GM23338 (cell line): ENCODE data around the gene GJC1. TPM values are rescaled to one million over a fixed set of nuclear protein-coding genes. Genes with fewer than 3 reads are reported as not detected.

Experiments used
- ATAC-seq: fragments of 200-7000 bp; cut with Tn5 transposase; 3 replicates; pipeline ENCODE4 v1.9.1; 2020
- DNase-seq: peaks from one replicate; pipeline ENCODE4 v3.0.0-alpha.2; 2015; ENCODE audit warnings: low spot score
- H2AFZ ChIP-seq: fragments of 200-600 bp; sonication (generic); 2 replicates; pipeline ENCODE4 v1.8.0; 2016; ENCODE audit warnings: antibody characterized with exemption, mild to moderate bottlenecking, moderate library complexity
- H3F3A ChIP-seq: fragments of 200-600 bp; sonication (generic); replicated peaks from 2 replicates; pipeline ENCODE4 v1.8.0; 2017; ENCODE audit warnings: antibody characterized with exemption, mixed run types, low read depth
- H3K27ac ChIP-seq: fragments of 200-600 bp; sonication (generic); 2 replicates; pipeline ENCODE4 v1.6.1; 2016; ENCODE audit warnings: low read depth
- H3K27me3 ChIP-seq: fragments of 200-600 bp; sonication (generic); 2 replicates; pipeline ENCODE4 v1.8.0; 2016; ENCODE audit warnings: mild to moderate bottlenecking, mixed run types, moderate library complexity; ENCODE audit not compliant: insufficient read depth
- H3K36me3 ChIP-seq: fragments of 200-600 bp; sonication (generic); 2 replicates; pipeline ENCODE4 v1.8.0; 2016; ENCODE audit warnings: mild to moderate bottlenecking; ENCODE audit not compliant: insufficient read depth
- H3K4me1 ChIP-seq: fragments of 200-600 bp; sonication (generic); 2 replicates; pipeline ENCODE4 v1.8.0; 2016; ENCODE audit warnings: mild to moderate bottlenecking, moderate library complexity; ENCODE audit not compliant: insufficient read depth
- H3K4me2 ChIP-seq: fragments of 200-600 bp; sonication (generic); 2 replicates; pipeline ENCODE4 v1.7.1; 2017; ENCODE audit warnings: mixed run types
- H3K4me3 ChIP-seq: fragments of 200-600 bp; sonication (generic); 2 replicates; pipeline ENCODE4 v1.6.1; 2016; ENCODE audit warnings: mixed run types
- H3K79me2 ChIP-seq: fragments of 200-600 bp; sonication (generic); replicated peaks from 2 replicates; pipeline ENCODE4 v1.8.0; 2017; ENCODE audit warnings: mild to moderate bottlenecking; ENCODE audit not compliant: insufficient read depth
- H3K9me2 ChIP-seq: fragments of 200-600 bp; sonication (generic); 2 replicates; pipeline ENCODE4 v1.8.0; 2017; ENCODE audit not compliant: insufficient read depth
- H4K20me1 ChIP-seq: fragments of 200-600 bp; sonication (generic); replicated peaks from 2 replicates; pipeline ENCODE4 v1.8.0; 2017; ENCODE audit warnings: mild to moderate bottlenecking; ENCODE audit not compliant: insufficient read depth
- H3K27ac Mint-ChIP-seq: 2 replicates; pipeline ENCODE4 v1.8.0; 2020; ENCODE audit warnings: inconsistent platforms, mild to moderate bottlenecking, moderate library complexity, mixed read lengths
- H3K27me3 Mint-ChIP-seq: 3 replicates; pipeline ENCODE4 v1.8.0; 2022; ENCODE audit warnings: low read depth, mild to moderate bottlenecking, moderate library complexity, mixed read lengths, inconsistent platforms; ENCODE audit not compliant: insufficient read depth, poor library complexity
- H3K36me3 Mint-ChIP-seq: 3 replicates; pipeline ENCODE4 v1.8.0; 2021; ENCODE audit warnings: low read depth, mild to moderate bottlenecking, inconsistent platforms, moderate library complexity, mixed read lengths
- H3K4me1 Mint-ChIP-seq: 3 replicates; pipeline ENCODE4 v1.8.0; 2020; ENCODE audit warnings: mild to moderate bottlenecking, inconsistent platforms, mixed read lengths
- H3K4me3 Mint-ChIP-seq: 3 replicates; pipeline ENCODE4 v1.8.0; 2021; ENCODE audit warnings: moderate library complexity, mild to moderate bottlenecking, inconsistent platforms, mixed read lengths
- H3K9me3 Mint-ChIP-seq: 3 replicates; pipeline ENCODE4 v1.8.0; 2020; ENCODE audit warnings: moderate library complexity, mild to moderate bottlenecking, inconsistent platforms, mixed read lengths
- CREB1 ChIP-seq: fragments of 250-450 bp; sonication (Bioruptor Pico); IDR thresholded peaks from 2 replicates; pipeline ENCODE4 v1.5.0; 2020; ENCODE audit warnings: low read depth, mild to moderate bottlenecking, moderate library complexity
- EZH2phosphoT487 ChIP-seq: fragments of 200-600 bp; sonication (generic); IDR thresholded peaks from one replicate; pipeline ENCODE4 v1.8.1; 2018; ENCODE audit warnings: antibody characterized with exemption; ENCODE audit not compliant: unreplicated experiment
- JUNB ChIP-seq: IDR thresholded peaks from one replicate; pipeline ENCODE4 v1.6.1; 2016; ENCODE audit warnings: antibody characterized with exemption; ENCODE audit not compliant: unreplicated experiment
- NANOG ChIP-seq: IDR thresholded peaks from 2 replicates; pipeline ENCODE4 v1.6.1; 2016; ENCODE audit warnings: antibody characterized with exemption, borderline replicate concordance
- POLR2AphosphoS5 ChIP-seq: IDR thresholded peaks from 2 replicates; pipeline ENCODE4 v1.6.1; 2016; ENCODE audit warnings: antibody characterized with exemption, low read depth
- ZNF114 ChIP-seq: fragments of 250-450 bp; sonication (Bioruptor Pico); IDR thresholded peaks from 2 replicates; pipeline ENCODE4 v1.5.0; 2020; ENCODE audit warnings: mild to moderate bottlenecking, moderate library complexity
- polyA plus RNA-seq: library from polyadenylated mRNA; unstranded; fragments of >200 nt; fragmentation: Nextera tagmentation; extraction: Ambion mirVana; gene quantifications from 2 replicates; pipeline ENCODE4 v1.2.1, GENCODE V29; 2016
- total RNA-seq: library from RNA; depleted of rRNA; stranded (reverse); fragments of >200 nt; shearing (Covaris generic); gene quantifications from 2 replicates; pipeline ENCODE4 v1.2.3, GENCODE V29; 2014
- TF ChIP-seq, protein P1 (sequence below), 2 experiments: fragments of 200-600 bp in 1 of 2; sonication (generic) in 1 of 2; conservative IDR thresholded peaks; 2 replicates each; pipeline versions ENCODE4 v1.5.1 to v1.6.1; 2016 to 2017; ENCODE audit warnings: antibody characterized with exemption in 2 of 2, low read depth in 2 of 2, mild to moderate bottlenecking in 2 of 2, moderate library complexity in 1 of 2
- TF ChIP-seq, protein P2 (sequence below): fragments of 250-450 bp; sonication (Bioruptor Pico); IDR thresholded peaks from 2 replicates; pipeline ENCODE4 v1.5.0; 2020; ENCODE audit warnings: mild to moderate bottlenecking, moderate library complexity

Gene GJC1
- total and polyA plus RNA-seq, 2 experiments from 2014 or later = 34.7 to 99.2 TPM

DNA sequence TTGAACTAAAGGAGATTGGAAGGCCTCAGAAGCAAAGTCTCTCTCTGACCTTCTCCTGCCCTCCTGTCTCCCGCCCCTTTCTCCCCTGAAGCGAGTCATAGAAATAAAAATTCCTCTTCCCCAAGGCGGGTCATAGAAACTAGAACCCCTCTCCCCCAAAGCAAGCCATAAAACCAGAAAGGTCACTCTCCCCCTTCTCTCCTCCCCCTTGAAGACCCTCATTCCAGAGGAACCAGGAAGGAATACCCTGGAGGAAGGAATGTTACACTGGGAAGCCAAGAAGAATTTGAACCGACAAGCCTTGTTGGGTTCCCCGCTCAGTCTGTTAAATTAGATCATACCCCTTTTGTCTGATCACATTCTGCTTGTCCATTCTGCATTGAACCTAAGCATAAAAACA lies 2.7 kb upstream of the GJC1 start:
- peaks cover 24% of the 10 kb centered on the region for H3K4me1 ChIP-seq
- ATAC-seq (no peak; the same call in 2 of the 3 replicates), DNase-seq (peak; percentile 81)
- Mint-ChIP-seq H3K27me3 (peaks cover 15% of the 10 kb centered on the region), H3K27ac (peak overlapping the region; percentile 24; the same call in 1 of the 2 replicates), H3K4me1 (peaks cover 16% of the 10 kb centered on the region), H3K9me3 (peaks cover 2% of the 10 kb centered on the region; the same call in 1 of the 3 replicates), H3K36me3 (peaks cover 5% of the 10 kb centered on the region; the same call in 2 of the 3 replicates), H3K4me3 (no peak overlapping the region)
- H3K4me2 ChIP-seq = peak overlapping the region; percentile 49
- H3F3A ChIP-seq = peaks cover 6% of the 10 kb centered on the region; the same call in 1 of the 2 replicates
- H3K9me2 ChIP-seq = no peaks in the 10 kb centered on the region
- H3K4me3 ChIP-seq = no peak overlapping the region
- peaks cover 17% of the 10 kb centered on the region for H3K79me2 ChIP-seq
- no peaks in the 10 kb centered on the region for H3K27me3 ChIP-seq
- TF ChIP-seq NANOG = no peak
- TF ChIP-seq, protein P1, sequence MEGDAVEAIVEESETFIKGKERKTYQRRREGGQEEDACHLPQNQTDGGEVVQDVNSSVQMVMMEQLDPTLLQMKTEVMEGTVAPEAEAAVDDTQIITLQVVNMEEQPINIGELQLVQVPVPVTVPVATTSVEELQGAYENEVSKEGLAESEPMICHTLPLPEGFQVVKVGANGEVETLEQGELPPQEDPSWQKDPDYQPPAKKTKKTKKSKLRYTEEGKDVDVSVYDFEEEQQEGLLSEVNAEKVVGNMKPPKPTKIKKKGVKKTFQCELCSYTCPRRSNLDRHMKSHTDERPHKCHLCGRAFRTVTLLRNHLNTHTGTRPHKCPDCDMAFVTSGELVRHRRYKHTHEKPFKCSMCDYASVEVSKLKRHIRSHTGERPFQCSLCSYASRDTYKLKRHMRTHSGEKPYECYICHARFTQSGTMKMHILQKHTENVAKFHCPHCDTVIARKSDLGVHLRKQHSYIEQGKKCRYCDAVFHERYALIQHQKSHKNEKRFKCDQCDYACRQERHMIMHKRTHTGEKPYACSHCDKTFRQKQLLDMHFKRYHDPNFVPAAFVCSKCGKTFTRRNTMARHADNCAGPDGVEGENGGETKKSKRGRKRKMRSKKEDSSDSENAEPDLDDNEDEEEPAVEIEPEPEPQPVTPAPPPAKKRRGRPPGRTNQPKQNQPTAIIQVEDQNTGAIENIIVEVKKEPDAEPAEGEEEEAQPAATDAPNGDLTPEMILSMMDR (conservative IDR thresholded peaks at IDR 0.05; ENCODE audit: low read depth in 2 of 2) = peak; percentile 25 to 53; a peak in 2 of 4 replicates
- H4K20me1 ChIP-seq = peaks cover 10% of the 10 kb centered on the region; the same call in 1 of the 2 replicates
- H3K36me3 ChIP-seq = no peaks in the 10 kb centered on the region
- no peak overlapping the region for H2AFZ ChIP-seq
- no peak overlapping the region for H3K27ac ChIP-seq

DNA sequence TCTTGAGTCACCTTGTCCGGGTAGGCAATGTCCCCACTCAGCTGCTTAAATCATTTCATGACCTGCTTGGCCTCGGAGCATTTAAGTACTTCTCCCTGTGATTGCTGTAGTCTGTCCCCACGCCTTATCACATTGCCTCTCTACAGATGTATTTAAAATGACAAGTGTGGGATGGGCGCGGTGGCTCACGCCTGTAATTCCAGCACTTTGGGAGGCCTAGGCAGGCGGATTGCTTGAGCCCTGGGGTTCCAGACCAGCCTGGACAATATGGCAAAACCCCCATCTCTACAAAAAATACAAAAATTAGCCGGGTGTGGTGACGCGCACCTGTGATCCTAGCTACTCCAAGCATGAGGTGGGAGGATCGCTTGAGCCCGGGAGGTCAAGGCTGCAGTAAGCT lies 1.3 kb upstream of the GJC1 start:
- peaks cover 11% of the 10 kb centered on the region; the same call in 2 of the 3 replicates for H3K36me3 Mint-ChIP-seq
- H4K20me1 ChIP-seq = peaks cover 25% of the 10 kb centered on the region
- no peaks in the 10 kb centered on the region for H3K27me3 ChIP-seq
- peaks cover 28% of the 10 kb centered on the region for H3K4me1 Mint-ChIP-seq
- peak overlapping the region; percentile 91 for H3K27ac ChIP-seq
- peaks cover 20% of the 10 kb centered on the region for H3K27me3 Mint-ChIP-seq
- H3F3A ChIP-seq = peaks cover 6% of the 10 kb centered on the region; the same call in 1 of the 2 replicates
- peak overlapping the region; percentile 69 for H3K4me2 ChIP-seq
- peak overlapping the region; percentile 75 for H3K4me3 ChIP-seq
- H3K9me3 Mint-ChIP-seq = peaks cover 2% of the 10 kb centered on the region; the same call in 1 of the 3 replicates
- DNase-seq = peak; percentile 31
- peak; percentile 3; the same call in 1 of the 3 replicates for ATAC-seq
- peaks cover 31% of the 10 kb centered on the region for H3K79me2 ChIP-seq
- H3K27ac Mint-ChIP-seq = peak overlapping the region; percentile 91
- peaks cover 36% of the 10 kb centered on the region for H3K4me1 ChIP-seq
- H3K4me3 Mint-ChIP-seq = peak overlapping the region; percentile 94
- H3K9me2 ChIP-seq = no peaks in the 10 kb centered on the region
- H2AFZ ChIP-seq = no peak overlapping the region
- H3K36me3 ChIP-seq = no peaks in the 10 kb centered on the region
- TF ChIP-seq, protein P1 (conservative IDR thresholded peaks at IDR 0.05; ENCODE audit: low read depth in 2 of 2) = no peak
- TF ChIP-seq JUNB (no peak), NANOG (no peak), CREB1 (CRISPR knock-in tag) (no peak), POLR2AphosphoS5 (no peak), EZH2phosphoT487 (no peak), ZNF114 (CRISPR knock-in tag) (no peak)
- TF ChIP-seq, protein P2, sequence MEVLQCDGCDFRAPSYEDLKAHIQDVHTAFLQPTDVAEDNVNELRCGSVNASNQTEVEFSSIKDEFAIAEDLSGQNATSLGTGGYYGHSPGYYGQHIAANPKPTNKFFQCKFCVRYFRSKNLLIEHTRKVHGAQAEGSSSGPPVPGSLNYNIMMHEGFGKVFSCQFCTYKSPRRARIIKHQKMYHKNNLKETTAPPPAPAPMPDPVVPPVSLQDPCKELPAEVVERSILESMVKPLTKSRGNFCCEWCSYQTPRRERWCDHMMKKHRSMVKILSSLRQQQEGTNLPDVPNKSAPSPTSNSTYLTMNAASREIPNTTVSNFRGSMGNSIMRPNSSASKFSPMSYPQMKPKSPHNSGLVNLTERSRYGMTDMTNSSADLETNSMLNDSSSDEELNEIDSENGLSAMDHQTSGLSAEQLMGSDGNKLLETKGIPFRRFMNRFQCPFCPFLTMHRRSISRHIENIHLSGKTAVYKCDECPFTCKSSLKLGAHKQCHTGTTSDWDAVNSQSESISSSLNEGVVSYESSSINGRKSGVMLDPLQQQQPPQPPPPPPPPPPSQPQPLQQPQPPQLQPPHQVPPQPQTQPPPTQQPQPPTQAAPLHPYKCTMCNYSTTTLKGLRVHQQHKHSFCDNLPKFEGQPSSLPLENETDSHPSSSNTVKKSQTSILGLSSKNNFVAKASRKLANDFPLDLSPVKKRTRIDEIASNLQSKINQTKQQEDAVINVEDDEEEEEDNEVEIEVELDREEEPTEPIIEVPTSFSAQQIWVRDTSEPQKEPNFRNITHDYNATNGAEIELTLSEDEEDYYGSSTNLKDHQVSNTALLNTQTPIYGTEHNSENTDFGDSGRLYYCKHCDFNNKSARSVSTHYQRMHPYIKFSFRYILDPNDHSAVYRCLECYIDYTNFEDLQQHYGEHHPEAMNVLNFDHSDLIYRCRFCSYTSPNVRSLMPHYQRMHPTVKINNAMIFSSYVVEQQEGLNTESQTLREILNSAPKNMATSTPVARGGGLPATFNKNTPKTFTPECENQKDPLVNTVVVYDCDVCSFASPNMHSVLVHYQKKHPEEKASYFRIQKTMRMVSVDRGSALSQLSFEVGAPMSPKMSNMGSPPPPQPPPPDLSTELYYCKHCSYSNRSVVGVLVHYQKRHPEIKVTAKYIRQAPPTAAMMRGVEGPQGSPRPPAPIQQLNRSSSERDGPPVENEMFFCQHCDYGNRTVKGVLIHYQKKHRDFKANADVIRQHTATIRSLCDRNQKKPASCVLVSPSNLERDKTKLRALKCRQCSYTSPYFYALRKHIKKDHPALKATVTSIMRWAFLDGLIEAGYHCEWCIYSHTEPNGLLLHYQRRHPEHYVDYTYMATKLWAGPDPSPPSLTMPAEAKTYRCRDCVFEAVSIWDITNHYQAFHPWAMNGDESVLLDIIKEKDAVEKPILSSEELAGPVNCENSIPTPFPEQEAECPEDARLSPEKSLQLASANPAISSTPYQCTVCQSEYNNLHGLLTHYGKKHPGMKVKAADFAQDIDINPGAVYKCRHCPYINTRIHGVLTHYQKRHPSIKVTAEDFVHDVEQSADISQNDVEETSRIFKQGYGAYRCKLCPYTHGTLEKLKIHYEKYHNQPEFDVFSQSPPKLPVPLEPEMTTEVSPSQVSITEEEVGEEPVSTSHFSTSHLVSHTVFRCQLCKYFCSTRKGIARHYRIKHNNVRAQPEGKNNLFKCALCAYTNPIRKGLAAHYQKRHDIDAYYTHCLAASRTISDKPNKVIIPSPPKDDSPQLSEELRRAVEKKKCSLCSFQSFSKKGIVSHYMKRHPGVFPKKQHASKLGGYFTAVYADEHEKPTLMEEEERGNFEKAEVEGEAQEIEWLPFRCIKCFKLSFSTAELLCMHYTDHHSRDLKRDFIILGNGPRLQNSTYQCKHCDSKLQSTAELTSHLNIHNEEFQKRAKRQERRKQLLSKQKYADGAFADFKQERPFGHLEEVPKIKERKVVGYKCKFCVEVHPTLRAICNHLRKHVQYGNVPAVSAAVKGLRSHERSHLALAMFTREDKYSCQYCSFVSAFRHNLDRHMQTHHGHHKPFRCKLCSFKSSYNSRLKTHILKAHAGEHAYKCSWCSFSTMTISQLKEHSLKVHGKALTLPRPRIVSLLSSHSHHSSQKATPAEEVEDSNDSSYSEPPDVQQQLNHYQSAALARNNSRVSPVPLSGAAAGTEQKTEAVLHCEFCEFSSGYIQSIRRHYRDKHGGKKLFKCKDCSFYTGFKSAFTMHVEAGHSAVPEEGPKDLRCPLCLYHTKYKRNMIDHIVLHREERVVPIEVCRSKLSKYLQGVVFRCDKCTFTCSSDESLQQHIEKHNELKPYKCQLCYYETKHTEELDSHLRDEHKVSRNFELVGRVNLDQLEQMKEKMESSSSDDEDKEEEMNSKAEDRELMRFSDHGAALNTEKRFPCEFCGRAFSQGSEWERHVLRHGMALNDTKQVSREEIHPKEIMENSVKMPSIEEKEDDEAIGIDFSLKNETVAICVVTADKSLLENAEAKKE (CRISPR knock-in tag) = no peak
